Activated CD8-positive, alpha-beta memory T cell treated with anti-CD3 and anti-CD28 coated beads, Interleukin-2, amount 50 U/mL, for 1 hour (primary cell): ENCODE results near the gene CITED2.
A peak's percentile ranks its signal among the peaks of the same experiment; 100 is the strongest.
"Not testable (repeated sequence)": the region's sequence is repeated elsewhere in the genome, so short reads cannot be mapped to it uniquely, and the experiment has no call there.

ENCODE experiments used
- DNase-seq: peaks from one replicate; pipeline ENCODE4 v3.0.0-alpha.2; 2020; ENCODE audit errors: extremely low read depth

The CITED2 gene, protein sequence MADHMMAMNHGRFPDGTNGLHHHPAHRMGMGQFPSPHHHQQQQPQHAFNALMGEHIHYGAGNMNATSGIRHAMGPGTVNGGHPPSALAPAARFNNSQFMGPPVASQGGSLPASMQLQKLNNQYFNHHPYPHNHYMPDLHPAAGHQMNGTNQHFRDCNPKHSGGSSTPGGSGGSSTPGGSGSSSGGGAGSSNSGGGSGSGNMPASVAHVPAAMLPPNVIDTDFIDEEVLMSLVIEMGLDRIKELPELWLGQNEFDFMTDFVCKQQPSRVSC

DNA sequence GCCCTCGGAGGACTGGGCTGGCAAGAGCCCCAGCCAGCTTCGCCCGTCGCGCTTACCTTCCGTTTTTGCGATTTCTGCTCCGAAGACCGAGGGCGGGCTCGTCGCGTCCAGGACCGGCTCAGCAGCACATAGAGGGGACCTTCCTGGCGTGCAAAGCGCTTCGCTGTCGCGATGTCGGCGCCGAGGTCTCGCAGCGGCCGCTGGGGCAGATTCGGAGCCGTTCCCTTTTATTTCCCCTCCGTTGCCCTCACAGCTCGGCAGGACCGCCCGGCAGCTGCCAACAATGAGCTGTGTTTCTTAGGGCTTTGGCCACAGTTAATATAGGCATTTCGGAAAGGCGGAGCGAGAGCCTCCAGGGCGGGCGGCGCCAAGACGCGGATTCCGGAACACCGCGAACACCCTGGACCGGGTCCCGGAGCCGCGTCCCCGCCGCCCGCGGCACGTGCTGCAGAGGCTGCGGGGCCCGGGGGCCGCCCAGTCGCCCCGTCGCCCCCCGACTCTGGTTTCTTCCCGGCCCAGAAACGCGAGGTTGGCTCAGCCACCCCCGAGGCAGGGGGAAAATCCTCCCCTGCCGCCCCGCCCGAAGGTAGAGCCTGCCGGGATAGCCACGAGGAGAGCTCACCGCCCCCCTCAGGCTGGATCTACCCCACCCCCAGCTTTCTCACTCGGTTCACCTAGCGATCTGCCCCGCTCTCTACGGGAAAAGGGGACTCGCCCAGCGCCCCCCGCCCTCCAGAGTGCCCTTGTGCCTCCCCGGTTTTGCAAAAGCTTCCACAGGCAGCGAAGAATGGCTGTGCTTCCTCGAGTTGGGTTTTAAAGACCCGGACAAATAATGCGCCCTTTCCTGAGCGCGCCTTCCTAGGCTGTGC, at the start of gene CITED2:
Gene CITED2, minus strand, starts transcription at position 292 of the 869 bp plus-strand sequence. CDS start 704 bp downstream, outside the sequence.
- DNase-seq: peak; percentile 82

DNA sequence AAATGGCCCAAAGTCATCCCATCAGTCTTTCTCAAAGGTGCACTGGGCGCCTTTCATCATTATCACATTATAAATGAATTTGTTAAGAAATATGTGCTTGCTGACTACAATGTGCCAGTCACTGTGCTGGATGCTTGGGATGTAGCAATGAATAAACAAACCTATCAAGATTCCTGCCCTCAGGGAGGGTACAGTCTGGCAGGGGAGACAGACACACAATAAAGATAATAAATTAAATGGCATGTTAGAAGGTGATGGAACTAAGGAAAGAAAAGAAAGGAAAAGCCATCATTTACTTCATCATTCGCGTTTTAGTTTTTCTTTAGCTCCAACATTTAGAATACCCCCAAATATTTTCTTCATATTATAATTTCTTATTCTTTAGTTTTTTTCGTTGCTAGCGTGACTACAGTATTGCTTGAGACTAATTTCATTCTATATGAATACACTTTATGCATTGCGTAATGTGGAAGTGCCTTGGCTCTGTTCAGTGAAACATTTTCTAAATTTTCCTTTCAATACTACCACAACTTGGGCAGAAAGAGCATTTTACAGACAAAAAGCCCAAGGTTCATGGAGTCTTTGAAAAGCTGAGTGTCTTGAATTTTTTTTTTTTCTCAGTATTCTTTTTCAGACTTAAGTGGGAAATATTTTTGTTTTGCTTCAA, 48.7 kb upstream of the CITED2 start:
- DNase-seq: no peak

DNA sequence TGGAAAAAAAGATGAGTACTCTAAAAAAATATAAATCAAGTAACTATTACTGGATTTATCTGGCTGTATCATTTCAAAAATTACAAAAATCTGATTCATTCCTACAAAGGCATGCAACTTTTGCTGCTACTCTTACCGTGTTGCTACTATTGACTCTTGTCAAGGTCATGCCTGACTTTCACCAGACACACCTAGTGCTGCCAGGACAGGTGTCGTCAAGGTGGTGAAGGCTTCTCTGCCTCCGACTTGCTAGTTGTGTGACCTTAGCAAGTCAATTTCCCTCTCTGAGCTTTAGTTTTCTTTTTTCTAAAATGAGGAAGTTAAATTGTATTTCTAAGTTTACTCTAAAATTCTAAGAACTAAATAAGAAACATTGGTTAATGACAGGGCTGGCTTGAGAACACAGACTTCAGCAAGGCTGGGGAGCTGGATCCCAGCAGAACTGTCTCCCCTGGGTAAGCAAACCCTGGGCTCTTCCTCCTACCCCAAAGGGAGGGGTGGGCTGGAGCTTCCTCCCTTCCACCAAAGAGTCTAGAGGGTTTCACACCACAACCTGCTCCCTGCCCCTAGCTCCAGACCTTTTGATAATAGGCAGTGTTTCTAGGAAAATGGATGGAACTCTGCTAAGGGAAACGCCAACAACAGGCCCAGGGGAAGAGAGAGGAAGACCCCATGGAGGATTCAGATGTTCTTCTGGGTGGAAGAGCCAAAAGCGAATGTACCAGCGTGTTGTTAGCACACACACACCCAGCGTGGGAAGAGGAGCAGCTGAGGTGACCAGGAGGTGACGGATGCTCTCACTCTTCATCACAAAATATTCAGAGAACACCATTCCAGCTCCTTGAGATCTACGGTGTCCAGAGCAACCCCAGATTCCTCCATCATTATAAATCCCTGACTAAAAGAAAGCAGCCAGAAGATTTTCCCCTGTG, 47.9 kb upstream of the CITED2 start:
- no peak for DNase-seq

DNA sequence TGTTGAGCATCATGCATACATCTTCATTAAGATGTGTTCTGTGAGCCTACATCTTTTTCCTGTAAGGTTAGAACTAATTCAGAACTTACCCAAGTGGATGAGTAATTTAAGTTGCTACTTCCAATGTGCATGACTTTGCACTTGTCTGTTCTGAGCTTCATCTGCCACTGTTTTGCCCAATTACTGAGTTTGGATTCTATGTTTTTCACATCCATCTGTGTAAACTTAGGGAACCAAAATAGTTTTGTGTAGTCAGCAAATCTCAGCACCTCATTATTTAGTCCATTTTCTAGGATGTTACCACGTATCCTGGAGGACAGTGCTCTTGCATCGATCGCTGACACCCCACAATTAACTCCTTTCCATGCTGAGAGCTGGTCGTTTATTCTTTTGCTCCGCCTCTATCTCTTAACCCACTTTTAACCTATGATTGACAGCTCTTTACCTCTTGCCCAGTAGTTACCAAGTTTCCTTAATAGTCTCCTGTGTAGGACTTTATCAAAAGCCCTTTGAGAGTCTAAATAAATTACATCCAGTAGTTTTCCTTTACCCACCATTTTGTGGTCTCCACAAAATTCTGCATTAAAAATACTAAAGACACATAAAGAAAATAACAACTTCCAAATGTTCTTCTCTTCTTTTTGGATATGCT, 44.2 kb upstream of the CITED2 start:
- no peak for DNase-seq

DNA sequence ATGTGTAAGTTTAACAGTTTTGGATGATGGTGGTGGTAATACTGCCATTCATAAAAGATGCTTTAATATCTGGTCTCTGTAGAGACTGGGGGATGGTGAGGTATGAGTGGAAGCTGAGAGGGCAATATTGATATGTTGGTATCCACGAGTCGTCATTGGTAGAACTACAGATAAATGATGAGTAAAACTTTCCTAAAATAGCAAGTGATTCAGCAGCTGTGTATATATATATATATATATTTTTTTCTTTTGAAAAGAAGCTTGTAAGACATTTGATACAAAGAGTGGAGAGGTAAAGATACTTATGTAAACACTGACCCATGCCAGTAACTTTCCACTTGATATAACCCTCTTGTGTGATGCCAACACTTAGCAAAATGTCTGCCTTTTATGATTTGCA, 41.7 kb upstream of the CITED2 start:
- no peak for DNase-seq

DNA sequence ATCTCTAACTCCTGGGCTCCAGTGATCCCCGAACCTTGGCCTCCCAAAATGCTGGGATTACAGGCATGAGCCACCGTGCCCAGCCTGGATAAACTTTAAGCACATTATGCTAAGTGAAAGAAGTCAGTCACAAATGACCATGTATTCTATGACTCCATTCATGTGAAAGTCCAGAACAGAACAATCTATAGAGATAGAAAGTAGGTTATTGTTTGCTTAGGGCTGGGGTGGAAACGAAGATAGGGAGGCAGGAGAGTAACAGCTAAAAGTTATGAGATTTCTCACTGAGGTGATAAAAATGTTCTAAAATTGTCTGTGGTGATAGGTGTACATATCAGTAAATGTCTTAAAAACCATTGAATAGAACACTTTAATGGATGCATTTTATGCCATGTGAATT, 40.9 kb upstream of the CITED2 start:
- DNase-seq: no peak

DNA sequence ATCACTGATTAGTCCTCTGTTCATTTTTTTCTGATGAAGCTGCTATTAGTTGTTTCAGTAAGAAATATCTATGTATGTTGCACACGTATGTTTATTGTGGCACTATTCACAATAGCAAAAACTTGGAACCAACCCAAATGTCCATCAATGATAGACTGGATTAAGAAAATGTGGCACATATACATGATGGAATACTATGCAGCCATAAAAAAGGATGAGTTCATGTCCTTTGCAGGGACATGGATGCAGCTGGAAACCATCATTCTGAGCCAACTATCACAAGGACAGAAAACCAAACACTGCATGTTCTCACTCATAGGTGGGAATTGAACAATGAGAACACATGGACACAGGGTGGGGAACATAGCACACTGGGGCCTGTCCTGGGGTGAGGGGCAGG, 37.7 kb upstream of the CITED2 start:
- DNase-seq: not testable (repeated sequence)

DNA sequence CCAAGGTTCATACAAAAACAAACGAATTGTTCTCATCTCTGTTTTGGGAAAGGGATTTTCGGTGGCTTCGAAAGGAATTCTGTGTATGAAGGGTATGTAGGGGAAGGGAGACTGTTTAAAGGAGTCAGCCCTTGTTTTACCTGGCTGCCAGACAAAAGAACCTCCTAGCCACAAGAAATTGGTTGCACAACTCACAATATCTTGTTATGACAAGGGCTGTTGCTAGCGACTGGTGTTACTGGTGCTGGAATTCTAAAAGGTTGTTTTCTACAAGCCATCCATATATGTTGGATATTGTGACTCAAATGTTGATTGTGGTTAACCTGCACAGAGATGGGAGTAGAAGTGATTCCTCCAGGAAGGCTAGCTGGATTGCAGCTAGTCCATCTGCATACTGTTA, 34.6 kb upstream of the CITED2 start:
- DNase-seq: no peak

DNA sequence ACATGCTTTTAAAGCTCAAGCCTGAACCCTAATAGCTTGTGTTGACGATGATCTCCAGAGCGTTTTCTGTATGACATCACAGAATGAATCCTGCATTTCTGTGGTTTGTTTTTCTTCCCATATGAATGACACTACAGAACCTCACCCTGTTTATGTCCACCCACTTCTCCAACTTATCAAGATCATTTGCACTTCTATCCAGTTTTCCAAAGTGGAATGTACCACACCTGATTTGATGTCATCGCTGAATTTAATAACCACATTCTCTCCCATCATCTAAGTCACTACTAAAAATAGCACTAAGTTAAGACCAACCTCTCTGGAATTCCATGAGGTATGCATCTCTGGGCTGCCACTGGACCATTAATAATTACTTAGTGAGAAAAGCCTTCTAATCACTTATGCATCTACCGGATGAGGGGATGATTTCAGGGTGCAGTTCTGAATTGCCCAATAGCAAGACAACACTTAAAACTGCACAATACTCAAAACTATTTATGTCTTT, 33.3 kb upstream of the CITED2 start:
- no peak for DNase-seq

DNA sequence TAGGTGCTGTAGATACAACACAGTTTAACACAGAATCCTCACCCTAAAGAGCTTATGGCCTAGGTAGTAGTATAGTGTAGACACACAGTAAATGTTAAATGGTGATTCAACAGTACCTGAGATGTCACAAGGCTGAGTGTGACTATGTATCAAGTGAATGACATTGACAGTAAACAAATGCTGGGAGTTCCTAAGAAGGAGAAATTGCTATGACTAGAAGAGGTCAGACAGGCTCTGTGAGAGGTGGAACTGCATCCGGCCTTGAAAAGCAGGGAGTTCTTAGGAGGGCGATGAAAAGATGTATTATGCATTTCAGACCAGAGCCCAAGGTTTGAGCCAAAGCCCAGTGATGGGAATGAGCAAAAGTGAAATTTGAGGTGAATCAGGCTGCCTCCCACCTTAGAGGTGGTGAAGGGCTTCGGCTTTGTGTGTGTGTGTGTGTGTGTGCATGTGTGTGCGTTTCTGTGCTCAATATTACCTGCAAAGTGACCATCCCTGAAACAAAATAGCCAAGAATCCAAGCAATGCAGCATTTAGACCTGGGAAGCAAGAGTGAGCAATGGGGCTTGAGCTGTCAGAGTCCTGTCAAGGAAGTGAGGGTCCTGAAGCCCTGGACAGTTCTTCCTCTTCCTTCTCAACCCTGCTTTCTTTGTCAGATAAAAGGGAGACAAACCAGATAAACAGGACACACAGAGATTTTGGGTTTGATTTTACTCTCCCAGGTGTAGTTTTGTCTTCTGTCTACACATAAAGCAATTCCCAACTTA, 32.3 kb upstream of the CITED2 start:
- no peak for DNase-seq

DNA sequence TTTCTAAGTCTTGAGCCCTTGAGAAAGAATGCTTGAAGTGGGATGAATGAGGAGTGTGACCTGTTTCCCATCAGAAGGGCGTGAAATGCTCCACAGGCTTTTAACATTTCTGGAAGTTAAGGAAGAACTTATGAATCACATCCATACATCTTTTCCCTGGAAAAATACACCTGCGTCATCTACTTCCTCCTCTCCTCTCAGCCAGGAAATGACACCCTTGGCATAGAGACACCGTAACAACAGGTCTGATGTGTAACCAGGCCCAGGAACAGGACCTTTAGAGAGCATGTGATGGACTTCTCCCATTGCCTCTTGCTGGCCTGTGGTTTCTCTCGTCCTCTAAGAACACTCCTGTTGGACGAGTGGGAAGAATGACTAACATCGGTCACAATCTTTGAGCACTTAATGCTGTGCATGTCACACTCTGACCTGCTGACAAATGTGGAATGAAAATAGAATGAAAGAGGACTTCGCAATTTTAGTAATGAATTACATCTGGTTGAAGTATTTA, 28.5 kb upstream of the CITED2 start:
- no peak for DNase-seq

DNA sequence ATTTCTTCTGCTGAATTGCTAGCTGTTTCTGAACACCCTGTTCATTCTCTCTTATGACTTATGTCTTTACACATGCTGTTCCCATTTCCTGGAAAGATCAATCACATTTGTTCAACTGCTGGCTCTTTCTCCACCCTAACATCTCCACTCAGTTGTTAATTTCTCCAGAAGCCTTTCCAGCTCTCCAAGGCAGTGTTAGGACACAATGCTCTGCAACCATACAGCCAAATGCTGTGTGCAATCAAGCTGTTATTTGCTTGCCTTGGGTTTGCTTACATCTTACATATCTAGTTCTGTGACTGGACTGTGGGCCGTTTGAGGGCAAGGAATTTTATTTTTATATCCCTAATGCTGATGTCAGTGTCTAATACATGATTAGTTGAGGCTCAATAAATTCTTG, 24.2 kb upstream of the CITED2 start:
- DNase-seq: no peak

DNA sequence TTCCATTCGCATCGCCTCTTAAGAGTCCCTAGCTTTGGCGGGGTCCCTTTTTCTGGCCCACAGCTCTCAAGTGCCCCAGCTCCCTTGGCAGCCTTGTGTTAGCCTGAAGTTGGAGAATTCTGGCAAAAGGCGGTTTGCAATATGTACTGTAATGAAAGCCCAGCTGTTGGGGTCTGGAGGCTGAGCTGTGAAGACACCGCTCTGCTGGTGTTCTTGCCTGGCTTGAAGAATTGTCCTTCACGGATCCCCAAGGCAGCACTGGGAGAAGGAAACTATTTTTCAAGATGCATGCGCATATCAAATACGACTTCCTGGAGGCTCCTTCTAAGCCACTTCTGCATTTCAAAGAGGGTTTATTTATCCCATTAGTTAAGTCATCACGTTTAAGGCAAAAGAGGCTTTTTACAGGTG, 21.4 kb upstream of the CITED2 start:
- DNase-seq: no peak

DNA sequence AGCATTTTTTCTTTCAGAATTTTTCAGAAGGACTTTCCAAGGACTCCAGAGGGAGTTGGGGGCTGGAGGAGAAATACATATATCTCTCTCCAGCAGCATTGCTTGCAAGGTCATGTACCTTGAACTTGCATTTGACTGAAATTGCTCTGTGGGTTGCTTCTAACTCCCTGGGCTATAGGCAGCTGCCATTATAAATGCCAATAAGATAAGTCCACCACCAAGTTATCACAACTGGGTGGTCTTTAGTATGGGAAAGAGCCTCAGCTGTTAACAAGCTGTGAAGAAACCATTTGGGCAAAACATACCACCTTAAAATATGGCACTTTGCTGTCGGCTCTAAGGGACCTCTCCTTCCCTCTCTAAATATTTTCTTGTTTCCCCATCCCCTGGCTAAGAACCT, 20.9 kb upstream of the CITED2 start:
- no peak for DNase-seq

DNA sequence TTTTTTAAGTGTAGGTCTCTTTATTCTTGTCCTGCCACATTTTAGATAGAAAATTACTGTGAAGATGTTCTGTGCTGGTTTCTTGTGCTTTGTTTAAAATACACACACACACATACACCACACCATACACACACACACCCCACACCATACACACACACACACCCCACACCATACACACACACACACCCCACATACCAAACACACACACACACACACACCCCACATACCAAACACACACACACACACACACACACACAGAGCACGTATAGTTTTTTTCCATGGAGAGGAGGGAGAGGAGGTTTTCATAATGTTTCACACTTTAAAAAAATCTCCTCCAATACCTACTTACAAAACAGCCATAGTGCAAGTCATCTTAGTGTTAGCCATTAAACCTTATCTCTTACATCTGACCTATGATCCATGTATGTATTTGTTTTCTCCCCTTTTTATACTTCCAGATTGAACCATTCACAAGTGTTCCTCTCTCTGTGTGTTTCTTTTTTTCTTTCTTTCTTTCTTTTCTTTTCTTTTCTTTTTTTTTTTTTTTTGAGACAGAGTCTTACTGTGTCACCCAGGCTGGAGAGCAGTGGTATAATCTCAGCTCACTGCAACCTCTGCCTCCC, 19.7 kb upstream of the CITED2 start:
- DNase-seq: no peak

DNA sequence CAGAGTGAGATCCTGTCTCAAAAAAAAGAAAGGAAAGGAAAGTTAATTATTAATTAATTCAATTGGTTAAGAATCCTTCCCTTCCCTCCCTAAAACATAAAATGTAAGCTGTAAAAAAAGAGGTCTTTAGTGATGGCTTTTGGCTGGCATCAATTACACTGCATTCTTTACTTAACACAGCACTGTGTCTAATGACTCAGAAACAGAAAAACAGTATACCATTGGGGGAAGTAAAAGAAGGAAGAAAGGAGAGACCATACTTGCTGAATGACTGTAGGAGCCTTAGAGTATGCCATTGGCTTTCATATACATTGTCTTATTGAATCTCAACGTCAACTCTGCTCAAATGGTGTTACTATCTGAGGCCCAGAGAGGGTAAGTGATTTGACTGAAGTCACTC, 18.3 kb upstream of the CITED2 start:
- no peak for DNase-seq

DNA sequence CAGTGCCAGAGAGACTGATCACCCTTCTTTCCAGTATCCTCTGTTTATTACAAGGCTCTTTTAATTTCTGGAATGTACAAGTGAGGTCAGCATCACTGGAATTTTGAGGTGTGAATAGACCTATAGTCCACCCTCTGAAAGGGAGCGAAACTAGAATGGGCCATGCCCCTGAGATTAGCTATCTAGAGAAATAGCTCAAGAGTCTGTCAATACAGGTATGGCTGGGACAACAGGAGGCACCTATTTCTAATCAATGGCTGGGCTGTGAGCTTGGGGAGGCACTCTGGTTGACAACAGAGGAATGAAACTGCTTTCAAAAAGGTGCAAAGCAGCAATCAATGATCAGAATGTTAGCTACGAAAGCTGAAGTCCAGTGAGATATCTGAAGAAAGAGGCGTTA, 17.3 kb upstream of the CITED2 start:
- no peak for DNase-seq

DNA sequence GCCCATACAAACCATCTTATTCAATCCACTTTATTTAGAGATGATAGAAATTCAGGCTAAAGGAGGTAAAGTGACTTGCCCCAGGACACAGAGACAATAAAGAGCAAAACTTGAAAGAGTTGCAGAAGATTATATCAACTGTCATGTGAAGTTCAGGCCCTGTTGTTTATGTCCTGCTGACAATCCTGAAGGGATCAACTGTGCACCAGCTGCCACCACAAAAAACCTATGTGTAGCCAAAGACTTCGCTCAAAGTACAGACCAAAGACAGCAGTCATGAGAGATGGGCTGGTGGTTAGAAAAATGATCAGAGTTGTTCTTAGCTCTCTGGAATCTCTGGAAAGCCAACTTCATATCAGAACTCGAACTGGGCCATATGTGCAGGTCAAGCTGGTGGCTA, 16.0 kb upstream of the CITED2 start:
- no peak for DNase-seq

DNA sequence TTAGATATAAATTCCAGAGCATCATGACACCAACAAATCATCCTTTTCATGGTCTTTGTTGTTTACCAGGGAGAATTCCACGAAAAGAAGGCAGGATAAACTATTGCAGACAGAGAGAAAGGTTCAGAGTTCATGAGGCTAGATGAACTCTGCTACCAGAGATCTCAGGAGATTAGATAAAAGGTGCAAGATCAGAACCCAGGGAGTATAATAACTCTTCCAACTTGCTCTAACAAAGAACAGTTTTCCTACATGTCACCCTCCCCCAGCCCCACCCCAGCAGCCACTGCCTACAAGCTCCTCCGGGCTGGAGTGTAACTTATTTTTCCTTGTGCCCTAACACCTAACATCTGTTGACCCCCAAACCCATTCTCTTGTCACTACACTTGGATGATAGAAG, 13.9 kb upstream of the CITED2 start:
- no peak for DNase-seq
